K562 (cell line): ENCODE data around the gene SIRPD. TPM values are rescaled to one million over a fixed set of nuclear protein-coding genes. Genes with fewer than 3 reads are reported as not detected.

Experiments
- BRF1 ChIP-seq: IDR thresholded peaks from 3 replicates; pipeline ENCODE4 v1.6.1; 2011; ENCODE audit warnings: borderline replicate concordance, mild to moderate bottlenecking; ENCODE audit not compliant: insufficient read length; ENCODE audit errors: extremely low read depth
- CREB1 ChIP-seq, 2 experiments: sonication (generic) in 1 of 2; formaldehyde crosslinking in 1 of 2; IDR thresholded peaks; 2 replicates each; pipeline versions ENCODE4 v1.6.1 to v1.8.0; 2012 to 2022; ENCODE audit warnings: inconsistent platforms in 1 of 2, mild to moderate bottlenecking in 1 of 2, missing genetic modification reagents in 1 of 2, moderate library complexity in 1 of 2
- CXXC5 ChIP-seq: fragments of 250-450 bp; sonication (Bioruptor Pico); IDR thresholded peaks from 2 replicates; pipeline ENCODE4 v1.8.0; 2022; ENCODE audit warnings: inconsistent platforms, mild to moderate bottlenecking, moderate library complexity
- JUND ChIP-seq, 2 experiments: IDR thresholded peaks; 2 replicates in 1 of 2; 3 replicates in 1 of 2; pipeline ENCODE4 v1.6.1; 2011; ENCODE audit warnings: borderline replicate concordance in 2 of 2, low read depth in 2 of 2, low read length in 2 of 2, improper control_type of control experiment in 1 of 2, missing biosample characterization in 1 of 2, missing genetic modification characterization in 1 of 2, missing genetic modification reagents in 1 of 2
- LCOR ChIP-seq: sonication (generic); formaldehyde crosslinking; IDR thresholded peaks from 2 replicates; pipeline ENCODE4 v1.8.0; 2022; ENCODE audit warnings: mild to moderate bottlenecking, missing genetic modification reagents
- NFATC3 ChIP-seq: fragments of 450-650 bp; IDR thresholded peaks from 2 replicates; pipeline ENCODE4 v1.6.1; 2017; ENCODE audit warnings: mild to moderate bottlenecking
- RB1 ChIP-seq: fragments of 450-650 bp; IDR thresholded peaks from 2 replicates; pipeline ENCODE4 v1.6.1; 2017; ENCODE audit warnings: low read depth, mild to moderate bottlenecking
- SMARCB1 ChIP-seq: IDR thresholded peaks from 2 replicates; pipeline ENCODE4 v1.6.1; 2011; ENCODE audit warnings: improper control_type of control experiment, low read depth; ENCODE audit not compliant: insufficient read length
- TCF7 ChIP-seq: sonication (generic); IDR thresholded peaks from 2 replicates; pipeline ENCODE4 v1.6.1; 2016; ENCODE audit warnings: antibody characterized with exemption, borderline replicate concordance
- ZFX ChIP-seq: sonication (generic); formaldehyde crosslinking; IDR thresholded peaks from 2 replicates; pipeline ENCODE4 v1.8.0; 2022; ENCODE audit warnings: mild to moderate bottlenecking, missing genetic modification reagents, moderate library complexity
- ZNF133 ChIP-seq: fragments of 250-450 bp; sonication (Bioruptor Pico); IDR thresholded peaks from 2 replicates; pipeline ENCODE4 v1.4.0; 2020; ENCODE audit warnings: mild to moderate bottlenecking
- ZNF668 ChIP-seq: fragments of 250-450 bp; sonication (Bioruptor Pico); IDR thresholded peaks from 2 replicates; pipeline ENCODE4 v1.8.0; 2022; ENCODE audit warnings: mild to moderate bottlenecking, inconsistent platforms
- polyA plus RNA-seq, 8 experiments: library from polyadenylated mRNA; depleted of rRNA in 4 of 8; stranded (reverse) in 5 of 8; unstranded in 3 of 8; fragments of >200 nt; fragmentation: Nextera tagmentation in 2 of 8; fragmentation: Illumina TruSeq in 1 of 8; extraction: Ambion mirVana in 2 of 8; extraction: Trizol in 1 of 8; gene quantifications; 2 replicates each; pipeline versions ENCODE4 v1.2.1 to v1.2.3, GENCODE V29; 2011 to 2014; ENCODE audit warnings: inconsistent platforms in 1 of 8, missing spikeins in 1 of 8
- total RNA-seq, 7 experiments: library from RNA; depleted of rRNA in 6 of 7; stranded (reverse); fragments of >200 nt in 6 of 7; fragmentation: Illumina TruSeq in 2 of 7; extraction: Trizol in 2 of 7; gene quantifications; 2 replicates each; pipeline versions ENCODE4 v1.2.1 to v1.2.3, GENCODE V29; 2011 to 2021; ENCODE audit warnings: low replicate concordance in 1 of 7
- TF ChIP-seq, protein P1 (sequence below), 2 experiments: fragments of 450-650 bp in 1 of 2; IDR thresholded peaks; 2 replicates each; pipeline ENCODE4 v1.6.1; 2011 to 2017; ENCODE audit warnings: low read depth in 2 of 2, antibody characterized with exemption in 1 of 2, borderline replicate concordance in 1 of 2, low read length in 1 of 2, mild to moderate bottlenecking in 1 of 2, mixed read lengths in 1 of 2; ENCODE audit not compliant: control insufficient read depth in 1 of 2
- TF ChIP-seq, protein P2 (sequence below): fragments of 450-650 bp; formaldehyde crosslinking; IDR thresholded peaks from 2 replicates; pipeline ENCODE4 v1.4.0; 2020; ENCODE audit warnings: mild to moderate bottlenecking, moderate library complexity
- TF ChIP-seq, protein P3 (sequence below): fragments of 450-650 bp; conservative IDR thresholded peaks from 2 replicates; pipeline ENCODE4 v1.6.1; 2016; ENCODE audit warnings: missing genetic modification characterization, low read depth, mild to moderate bottlenecking, control low read depth, missing compliant biosample characterization
- TF ChIP-seq, protein P4 (sequence below): fragments of 250-450 bp; sonication (Bioruptor Pico); IDR thresholded peaks from 2 replicates; pipeline ENCODE4 v1.5.1; 2021; ENCODE audit warnings: mild to moderate bottlenecking
- TF ChIP-seq, protein P5 (sequence below): fragments of 250-450 bp; sonication (Bioruptor Pico); IDR thresholded peaks from 2 replicates; pipeline ENCODE4 v1.4.0; 2020

SIRPD gene
- total and polyA plus RNA-seq, 9 of the 15 experiments (the other 6 are each of a cell fraction or from before 2014, with no cell fraction given) = not detected

DNA sequence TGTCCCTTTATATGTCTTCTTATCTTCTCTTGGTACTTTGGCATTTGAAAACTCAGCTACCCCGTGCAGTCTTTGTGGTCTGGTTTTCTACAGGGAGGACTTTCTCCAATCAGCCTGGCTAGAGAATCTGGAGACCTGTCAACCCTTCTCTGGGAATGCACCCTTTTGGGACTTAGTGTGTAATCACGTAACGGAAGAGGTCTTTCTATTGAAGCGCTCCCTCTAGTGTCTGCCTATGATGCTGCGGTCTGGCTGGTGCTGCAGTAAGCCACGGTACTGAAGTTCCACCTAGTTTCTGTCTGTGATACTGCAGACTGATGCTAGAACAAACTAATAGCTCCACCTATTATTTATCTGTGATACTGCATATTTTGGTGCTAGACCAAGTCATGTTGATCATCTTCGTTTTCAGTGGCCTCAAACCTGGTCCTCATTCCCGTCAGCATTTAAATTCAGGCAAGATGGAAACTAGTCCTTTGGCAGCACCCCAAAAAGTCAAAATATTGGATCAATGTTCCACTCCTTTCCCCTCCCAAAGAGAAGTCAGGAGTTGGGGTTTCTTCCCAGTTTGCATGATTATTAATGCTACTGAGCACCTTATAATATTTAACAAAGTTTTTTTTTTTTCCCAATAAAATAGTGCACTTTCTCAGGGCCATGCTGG is 53.8 kb downstream of the SIRPD start (continued):
- TF ChIP-seq, protein P1, sequence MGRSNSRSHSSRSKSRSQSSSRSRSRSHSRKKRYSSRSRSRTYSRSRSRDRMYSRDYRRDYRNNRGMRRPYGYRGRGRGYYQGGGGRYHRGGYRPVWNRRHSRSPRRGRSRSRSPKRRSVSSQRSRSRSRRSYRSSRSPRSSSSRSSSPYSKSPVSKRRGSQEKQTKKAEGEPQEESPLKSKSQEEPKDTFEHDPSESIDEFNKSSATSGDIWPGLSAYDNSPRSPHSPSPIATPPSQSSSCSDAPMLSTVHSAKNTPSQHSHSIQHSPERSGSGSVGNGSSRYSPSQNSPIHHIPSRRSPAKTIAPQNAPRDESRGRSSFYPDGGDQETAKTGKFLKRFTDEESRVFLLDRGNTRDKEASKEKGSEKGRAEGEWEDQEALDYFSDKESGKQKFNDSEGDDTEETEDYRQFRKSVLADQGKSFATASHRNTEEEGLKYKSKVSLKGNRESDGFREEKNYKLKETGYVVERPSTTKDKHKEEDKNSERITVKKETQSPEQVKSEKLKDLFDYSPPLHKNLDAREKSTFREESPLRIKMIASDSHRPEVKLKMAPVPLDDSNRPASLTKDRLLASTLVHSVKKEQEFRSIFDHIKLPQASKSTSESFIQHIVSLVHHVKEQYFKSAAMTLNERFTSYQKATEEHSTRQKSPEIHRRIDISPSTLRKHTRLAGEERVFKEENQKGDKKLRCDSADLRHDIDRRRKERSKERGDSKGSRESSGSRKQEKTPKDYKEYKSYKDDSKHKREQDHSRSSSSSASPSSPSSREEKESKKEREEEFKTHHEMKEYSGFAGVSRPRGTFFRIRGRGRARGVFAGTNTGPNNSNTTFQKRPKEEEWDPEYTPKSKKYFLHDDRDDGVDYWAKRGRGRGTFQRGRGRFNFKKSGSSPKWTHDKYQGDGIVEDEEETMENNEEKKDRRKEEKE (IDR thresholded peaks at IDR 0.05; ENCODE audit: borderline replicate concordance in 1 of 2, control insufficient read depth in 1 of 2, low read depth in 2 of 2, low read length in 1 of 2) = no peak
- TF ChIP-seq NFATC3 (no peak), TCF7 (no peak), JUND (IDR thresholded peaks at IDR 0.05; ENCODE audit: borderline replicate concordance, low read depth, low read length) (peak; percentile 39; the same call in 1 of the 2 replicates), JUND (tag; IDR thresholded peaks at IDR 0.05; ENCODE audit: borderline replicate concordance, low read depth, low read length) (no peak), ZFX (CRISPR knock-in tag) (no peak), ZNF668 (CRISPR knock-in tag) (no peak), CREB1 (IDR thresholded peaks at IDR 0.05) (peak; percentile 16; the same call in 1 of the 2 replicates), CREB1 (CRISPR knock-in tag; IDR thresholded peaks at IDR 0.05) (no peak), CXXC5 (CRISPR knock-in tag) (no peak), ZNF133 (no peak), SMARCB1 (no peak), LCOR (0 out of 2 replicates have a peak, but pooled peaks have one; percentile 36), RB1 (peak; percentile 58; the same call in 1 of the 2 replicates), BRF1 (no peak)
- TF ChIP-seq, protein P2, sequence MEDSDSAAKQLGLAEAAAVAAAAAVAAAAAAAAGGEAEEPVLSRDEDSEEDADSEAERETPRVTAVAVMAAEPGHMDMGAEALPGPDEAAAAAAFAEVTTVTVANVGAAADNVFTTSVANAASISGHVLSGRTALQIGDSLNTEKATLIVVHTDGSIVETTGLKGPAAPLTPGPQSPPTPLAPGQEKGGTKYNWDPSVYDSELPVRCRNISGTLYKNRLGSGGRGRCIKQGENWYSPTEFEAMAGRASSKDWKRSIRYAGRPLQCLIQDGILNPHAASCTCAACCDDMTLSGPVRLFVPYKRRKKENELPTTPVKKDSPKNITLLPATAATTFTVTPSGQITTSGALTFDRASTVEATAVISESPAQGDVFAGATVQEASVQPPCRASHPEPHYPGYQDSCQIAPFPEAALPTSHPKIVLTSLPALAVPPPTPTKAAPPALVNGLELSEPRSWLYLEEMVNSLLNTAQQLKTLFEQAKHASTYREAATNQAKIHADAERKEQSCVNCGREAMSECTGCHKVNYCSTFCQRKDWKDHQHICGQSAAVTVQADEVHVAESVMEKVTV (CRISPR knock-in tag) = peak; percentile 94
- TF ChIP-seq, protein P3, sequence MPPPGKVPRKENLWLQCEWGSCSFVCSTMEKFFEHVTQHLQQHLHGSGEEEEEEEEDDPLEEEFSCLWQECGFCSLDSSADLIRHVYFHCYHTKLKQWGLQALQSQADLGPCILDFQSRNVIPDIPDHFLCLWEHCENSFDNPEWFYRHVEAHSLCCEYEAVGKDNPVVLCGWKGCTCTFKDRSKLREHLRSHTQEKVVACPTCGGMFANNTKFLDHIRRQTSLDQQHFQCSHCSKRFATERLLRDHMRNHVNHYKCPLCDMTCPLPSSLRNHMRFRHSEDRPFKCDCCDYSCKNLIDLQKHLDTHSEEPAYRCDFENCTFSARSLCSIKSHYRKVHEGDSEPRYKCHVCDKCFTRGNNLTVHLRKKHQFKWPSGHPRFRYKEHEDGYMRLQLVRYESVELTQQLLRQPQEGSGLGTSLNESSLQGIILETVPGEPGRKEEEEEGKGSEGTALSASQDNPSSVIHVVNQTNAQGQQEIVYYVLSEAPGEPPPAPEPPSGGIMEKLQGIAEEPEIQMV (tag) = no peak
- TF ChIP-seq, protein P4, sequence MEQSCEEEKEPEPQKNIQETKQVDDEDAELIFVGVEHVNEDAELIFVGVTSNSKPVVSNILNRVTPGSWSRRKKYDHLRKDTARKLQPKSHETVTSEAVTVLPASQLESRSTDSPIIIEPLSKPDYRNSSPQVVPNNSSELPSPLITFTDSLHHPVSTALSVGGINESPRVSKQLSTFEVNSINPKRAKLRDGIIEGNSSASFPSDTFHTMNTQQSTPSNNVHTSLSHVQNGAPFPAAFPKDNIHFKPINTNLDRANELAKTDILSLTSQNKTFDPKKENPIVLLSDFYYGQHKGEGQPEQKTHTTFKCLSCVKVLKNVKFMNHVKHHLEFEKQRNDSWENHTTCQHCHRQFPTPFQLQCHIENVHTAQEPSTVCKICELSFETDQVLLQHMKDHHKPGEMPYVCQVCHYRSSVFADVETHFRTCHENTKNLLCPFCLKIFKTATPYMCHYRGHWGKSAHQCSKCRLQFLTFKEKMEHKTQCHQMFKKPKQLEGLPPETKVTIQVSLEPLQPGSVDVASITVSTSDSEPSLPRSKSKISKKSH (CRISPR knock-in tag) = no peak
- TF ChIP-seq, protein P5, sequence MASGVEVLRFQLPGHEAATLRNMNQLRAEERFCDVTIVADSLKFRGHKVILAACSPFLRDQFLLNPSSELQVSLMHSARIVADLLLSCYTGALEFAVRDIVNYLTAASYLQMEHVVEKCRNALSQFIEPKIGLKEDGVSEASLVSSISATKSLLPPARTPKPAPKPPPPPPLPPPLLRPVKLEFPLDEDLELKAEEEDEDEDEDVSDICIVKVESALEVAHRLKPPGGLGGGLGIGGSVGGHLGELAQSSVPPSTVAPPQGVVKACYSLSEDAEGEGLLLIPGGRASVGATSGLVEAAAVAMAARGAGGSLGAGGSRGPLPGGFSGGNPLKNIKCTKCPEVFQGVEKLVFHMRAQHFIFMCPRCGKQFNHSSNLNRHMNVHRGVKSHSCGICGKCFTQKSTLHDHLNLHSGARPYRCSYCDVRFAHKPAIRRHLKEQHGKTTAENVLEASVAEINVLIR = no peak
